OCI-LY3 (cell line): ENCODE measurements around the gene CNPY1.

ENCODE experiments used
- H2AFZ ChIP-seq: fragments of 200-600, 300-600 bp; shearing (Covaris generic); 2 replicates; pipeline ENCODE4 v1.6.0; 2014; ENCODE audit warnings: antibody characterized with exemption, low read depth, low read length
- H3K27ac ChIP-seq: fragments of 200-600, 300-600 bp; sonication (generic); 2 replicates; pipeline ENCODE4 v1.5.1; 2014; ENCODE audit warnings: mild to moderate bottlenecking, low read length, moderate library complexity, mixed read lengths
- H3K27me3 ChIP-seq: fragments of 200-600, 300-600 bp; sonication (generic); 2 replicates; pipeline ENCODE4 v1.6.1; 2014; ENCODE audit warnings: low read depth, low read length, mixed read lengths
- H3K36me3 ChIP-seq: fragments of 200-600, 300-600 bp; sonication (generic); replicated peaks from 2 replicates; pipeline ENCODE3; 2014; ENCODE audit warnings: low read depth, low read length, mixed read lengths
- H3K4me1 ChIP-seq: fragments of 300-600, 200-600 bp; sonication (generic); 2 replicates; pipeline ENCODE4 v1.6.1; 2014; ENCODE audit warnings: low read length, mixed read lengths
- H3K4me2 ChIP-seq: fragments of 200-600, 300-600 bp; sonication (generic); 2 replicates; pipeline ENCODE4 v1.6.1; 2014; ENCODE audit warnings: low read length, mixed read lengths
- H3K4me3 ChIP-seq: fragments of 300-600, 200-600 bp; sonication (generic); 2 replicates; pipeline ENCODE4 v1.5.1; 2014; ENCODE audit warnings: antibody characterized with exemption, mild to moderate bottlenecking, low read length, moderate library complexity
- H3K79me2 ChIP-seq: fragments of 300-600, 200-600 bp; shearing (Covaris generic); 2 replicates; pipeline ENCODE4 v1.6.1; 2014; ENCODE audit warnings: mild to moderate bottlenecking, low read length, mixed read lengths
- H3K9ac ChIP-seq: fragments of 300-600, 200-600 bp; shearing (Covaris generic); 2 replicates; pipeline ENCODE4 v1.6.0; 2014; ENCODE audit warnings: mild to moderate bottlenecking, low read length, moderate library complexity
- H3K9me3 ChIP-seq: fragments of 200-600, 300-600 bp; shearing (Covaris generic); 2 replicates; pipeline ENCODE4 v1.6.1; 2014; ENCODE audit warnings: low read length, mixed read lengths; ENCODE audit not compliant: insufficient read depth
- H4K20me1 ChIP-seq: fragments of 200-600, 300-600 bp; sonication (generic); 2 replicates; pipeline ENCODE4 v1.6.1; 2016; ENCODE audit warnings: low read length, mixed read lengths; ENCODE audit not compliant: insufficient read depth
- EZH2phosphoT487 ChIP-seq: fragments of 200-600 bp; shearing (Covaris generic); IDR thresholded peaks from 2 replicates; pipeline ENCODE4 v1.6.1; 2018; ENCODE audit warnings: antibody characterized with exemption, mixed run types, low read depth
- TF ChIP-seq, protein P1 (sequence below): fragments of 200-600, 300-600 bp; sonication (generic); IDR thresholded peaks from 2 replicates; pipeline ENCODE4 v1.5.1; 2014; ENCODE audit warnings: antibody characterized with exemption, low read length, low read depth

Gene CNPY1

DNA sequence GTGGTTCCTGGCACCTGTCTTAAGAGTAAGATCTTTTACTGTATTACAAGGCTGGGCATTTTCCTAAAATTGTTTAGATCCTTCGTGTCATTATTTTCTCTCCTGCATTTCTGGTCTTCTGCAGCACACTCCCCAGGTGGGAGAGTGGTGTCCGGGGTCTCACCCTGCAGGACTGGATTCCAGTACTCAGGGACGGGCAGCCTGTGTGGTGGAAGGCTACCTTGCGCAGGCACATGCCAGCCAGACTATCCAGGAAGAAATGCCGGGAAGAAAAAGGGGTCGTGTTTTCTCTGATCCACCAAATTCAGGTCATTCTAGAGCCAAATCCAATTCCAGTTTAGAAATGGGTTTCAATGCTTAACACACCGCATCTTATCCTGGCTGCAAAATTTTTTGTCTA, 27.7 kb downstream of the CNPY1 start:
- Histone ChIP-seq H3K36me3 (no peaks in the 10 kb centered on the region), H3K79me2 (no peaks in the 10 kb centered on the region), H3K9ac (no peak overlapping the region), H3K4me2 (no peak overlapping the region), H3K4me1 (no peaks in the 10 kb centered on the region), H3K4me3 (no peak overlapping the region), H3K27me3 (peaks cover 34% of the 10 kb centered on the region), H4K20me1 (no peaks in the 10 kb centered on the region), H3K9me3 (no peaks in the 10 kb centered on the region), H3K27ac (no peak overlapping the region), H2AFZ (no peak overlapping the region)
- TF ChIP-seq, protein P1, sequence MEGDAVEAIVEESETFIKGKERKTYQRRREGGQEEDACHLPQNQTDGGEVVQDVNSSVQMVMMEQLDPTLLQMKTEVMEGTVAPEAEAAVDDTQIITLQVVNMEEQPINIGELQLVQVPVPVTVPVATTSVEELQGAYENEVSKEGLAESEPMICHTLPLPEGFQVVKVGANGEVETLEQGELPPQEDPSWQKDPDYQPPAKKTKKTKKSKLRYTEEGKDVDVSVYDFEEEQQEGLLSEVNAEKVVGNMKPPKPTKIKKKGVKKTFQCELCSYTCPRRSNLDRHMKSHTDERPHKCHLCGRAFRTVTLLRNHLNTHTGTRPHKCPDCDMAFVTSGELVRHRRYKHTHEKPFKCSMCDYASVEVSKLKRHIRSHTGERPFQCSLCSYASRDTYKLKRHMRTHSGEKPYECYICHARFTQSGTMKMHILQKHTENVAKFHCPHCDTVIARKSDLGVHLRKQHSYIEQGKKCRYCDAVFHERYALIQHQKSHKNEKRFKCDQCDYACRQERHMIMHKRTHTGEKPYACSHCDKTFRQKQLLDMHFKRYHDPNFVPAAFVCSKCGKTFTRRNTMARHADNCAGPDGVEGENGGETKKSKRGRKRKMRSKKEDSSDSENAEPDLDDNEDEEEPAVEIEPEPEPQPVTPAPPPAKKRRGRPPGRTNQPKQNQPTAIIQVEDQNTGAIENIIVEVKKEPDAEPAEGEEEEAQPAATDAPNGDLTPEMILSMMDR, result no peak
- no peak for TF ChIP-seq EZH2phosphoT487

DNA sequence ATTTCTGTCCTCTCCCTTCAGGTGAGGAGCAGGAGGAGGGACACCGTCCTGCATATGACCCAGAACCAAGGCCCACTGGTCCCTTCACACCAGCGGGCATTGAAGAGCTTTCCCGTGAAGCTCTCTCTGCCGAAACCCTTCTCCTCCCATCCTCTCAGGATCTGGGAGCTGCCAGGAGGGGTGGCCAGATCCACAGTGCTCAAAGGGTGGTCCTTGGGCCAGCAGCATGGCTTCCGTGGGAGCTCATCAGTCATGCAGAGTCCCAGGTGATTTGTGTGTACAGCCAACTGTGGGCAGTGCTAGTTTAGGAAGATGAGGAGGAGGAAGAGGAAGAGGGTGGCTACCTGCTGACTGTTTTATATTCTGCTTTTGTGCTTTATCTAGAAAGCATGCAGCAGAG, 28.4 kb downstream of the CNPY1 start:
- Histone ChIP-seq H4K20me1 (no peaks in the 10 kb centered on the region), H2AFZ (no peak overlapping the region), H3K9ac (no peak overlapping the region), H3K9me3 (no peaks in the 10 kb centered on the region), H3K4me1 (no peaks in the 10 kb centered on the region), H3K27me3 (peaks cover 37% of the 10 kb centered on the region), H3K79me2 (no peaks in the 10 kb centered on the region), H3K4me3 (no peak overlapping the region), H3K27ac (no peak overlapping the region), H3K36me3 (no peaks in the 10 kb centered on the region), H3K4me2 (no peak overlapping the region)
- TF ChIP-seq EZH2phosphoT487, result no peak
- TF ChIP-seq, protein P1, result no peak

DNA sequence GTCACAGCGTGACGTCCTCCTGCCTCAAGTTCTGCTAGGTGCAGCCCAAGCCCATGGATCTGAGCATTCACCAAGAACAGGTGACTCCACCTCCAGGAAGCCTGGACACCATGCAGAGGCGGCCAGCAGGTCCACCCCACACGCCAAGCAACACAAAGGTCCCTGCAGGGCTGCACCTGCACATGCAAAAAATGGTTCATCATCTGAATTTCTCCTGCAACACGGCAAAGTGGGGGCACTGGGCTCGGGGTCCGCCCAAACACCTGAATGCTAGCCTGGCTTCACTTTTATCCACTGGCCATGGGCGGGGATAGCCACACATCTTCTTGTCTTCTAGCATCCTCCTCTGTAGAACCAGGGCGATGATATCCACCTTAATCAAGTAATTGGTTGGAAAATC, 28.9 kb downstream of the CNPY1 start:
- Histone ChIP-seq H3K9ac (no peak overlapping the region), H3K79me2 (no peaks in the 10 kb centered on the region), H4K20me1 (no peaks in the 10 kb centered on the region), H2AFZ (no peak overlapping the region), H3K4me3 (no peak overlapping the region), H3K9me3 (no peaks in the 10 kb centered on the region), H3K27me3 (peaks cover 43% of the 10 kb centered on the region), H3K4me2 (no peak overlapping the region), H3K36me3 (no peaks in the 10 kb centered on the region), H3K27ac (no peak overlapping the region), H3K4me1 (no peaks in the 10 kb centered on the region)
- TF ChIP-seq EZH2phosphoT487, result no peak
- TF ChIP-seq, protein P1, result no peak

DNA sequence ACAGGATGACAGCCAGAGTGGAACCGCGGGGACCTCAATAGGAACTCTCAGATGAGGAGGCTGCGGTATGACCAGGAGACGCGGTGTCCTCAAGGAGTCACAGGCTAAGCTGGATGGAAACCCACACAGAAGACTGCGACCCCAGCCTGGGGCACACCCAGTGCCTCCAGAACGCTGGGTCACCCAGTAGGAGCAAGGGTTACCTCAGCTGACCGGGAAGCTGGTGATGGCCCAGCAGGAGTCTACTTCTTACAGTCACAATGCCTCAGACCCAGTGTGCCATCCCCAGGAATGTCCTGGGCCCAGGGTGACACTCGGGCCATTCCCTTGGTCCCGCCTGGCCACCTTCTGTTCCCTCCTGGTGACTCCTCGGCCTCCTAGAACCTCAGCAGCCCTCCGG, 29.9 kb downstream of the CNPY1 start:
- Histone ChIP-seq H4K20me1 (no peaks in the 10 kb centered on the region), H3K4me3 (no peak overlapping the region), H3K36me3 (no peaks in the 10 kb centered on the region), H3K9me3 (no peaks in the 10 kb centered on the region), H3K4me2 (no peak overlapping the region), H3K27ac (no peak overlapping the region), H3K9ac (no peak overlapping the region), H3K4me1 (no peaks in the 10 kb centered on the region), H2AFZ (no peak overlapping the region), H3K27me3 (peaks cover 49% of the 10 kb centered on the region), H3K79me2 (no peaks in the 10 kb centered on the region)
- TF ChIP-seq EZH2phosphoT487, result no peak
- TF ChIP-seq, protein P1, result no peak
